ENCODE measurements around the gene EVX1.

The EVX1 gene

DNA sequence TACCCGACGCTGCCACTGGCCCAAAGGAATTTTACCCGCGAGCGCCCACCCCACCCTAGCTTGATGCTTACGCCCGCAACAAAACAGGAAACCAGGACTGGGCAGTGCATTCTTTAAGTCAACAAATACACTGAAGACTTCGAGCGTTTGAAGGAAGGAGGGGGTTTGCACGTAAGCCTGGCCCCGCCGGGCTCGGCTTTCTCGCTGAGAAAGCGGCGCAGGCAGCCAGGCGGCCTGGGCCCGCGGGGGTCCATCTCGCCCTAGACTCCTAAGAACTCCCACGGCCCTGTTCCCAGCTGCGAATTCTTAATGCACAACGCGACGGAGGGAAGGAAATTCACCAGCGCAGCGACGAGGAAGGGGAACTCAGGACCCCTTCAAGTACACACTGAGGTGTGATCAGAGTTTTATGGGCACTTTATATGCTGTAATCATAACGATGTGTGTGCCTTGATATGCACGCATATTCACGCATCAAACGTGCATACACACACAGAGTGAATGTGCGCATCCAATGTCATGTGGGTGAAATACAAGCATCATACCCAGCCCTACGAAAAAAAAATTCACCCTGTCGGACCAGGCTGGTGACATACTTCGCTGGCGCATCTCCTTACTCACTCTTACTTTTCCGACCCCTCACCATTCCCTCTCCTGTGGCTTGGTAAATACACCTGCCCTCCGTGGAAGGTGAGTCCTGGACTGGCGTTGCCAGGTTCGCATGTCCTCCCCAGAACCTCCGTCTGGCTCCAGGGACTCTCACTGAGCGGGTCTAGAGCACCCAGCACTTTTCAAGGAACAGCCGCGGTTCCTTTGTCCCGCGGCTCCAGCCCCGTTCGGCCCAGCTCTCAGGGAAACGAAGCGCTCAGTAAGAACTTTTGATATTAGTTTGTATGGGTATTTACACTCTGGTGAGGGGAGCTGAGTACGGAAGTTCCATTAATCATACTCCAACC is 37.0 kb upstream of the EVX1 start:
- FAIRE-seq, result no peak

DNA sequence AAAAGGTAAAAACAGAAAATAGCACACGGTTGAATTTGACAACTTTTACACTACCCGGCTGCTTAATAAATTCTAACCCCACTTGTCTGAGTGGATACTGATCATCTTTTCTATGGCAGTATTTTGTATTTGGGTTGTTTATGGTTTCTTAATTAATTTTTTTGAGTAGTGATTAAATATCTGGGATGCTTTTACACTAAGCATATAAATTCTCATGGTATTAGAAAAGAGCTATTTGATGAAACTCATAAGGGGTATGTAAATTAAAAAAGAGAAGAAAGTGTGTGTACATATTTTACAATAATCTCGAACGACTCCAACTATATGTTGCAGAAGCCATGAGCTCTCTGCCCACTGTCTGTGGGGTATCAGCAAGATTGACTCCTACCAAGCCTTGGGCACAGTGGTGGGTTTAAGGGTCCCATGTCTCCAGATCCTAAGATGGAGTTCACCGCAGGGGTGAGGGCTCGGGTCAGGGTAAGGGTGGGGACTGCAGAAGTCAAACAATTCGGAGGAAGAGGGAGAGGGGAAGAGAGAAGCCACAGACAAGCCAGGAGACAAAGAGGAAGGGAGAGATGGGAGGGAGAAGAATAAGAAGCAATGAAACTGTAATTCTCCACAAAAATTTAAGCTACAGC is 35.1 kb upstream of the EVX1 start:
- FAIRE-seq, result no peak

DNA sequence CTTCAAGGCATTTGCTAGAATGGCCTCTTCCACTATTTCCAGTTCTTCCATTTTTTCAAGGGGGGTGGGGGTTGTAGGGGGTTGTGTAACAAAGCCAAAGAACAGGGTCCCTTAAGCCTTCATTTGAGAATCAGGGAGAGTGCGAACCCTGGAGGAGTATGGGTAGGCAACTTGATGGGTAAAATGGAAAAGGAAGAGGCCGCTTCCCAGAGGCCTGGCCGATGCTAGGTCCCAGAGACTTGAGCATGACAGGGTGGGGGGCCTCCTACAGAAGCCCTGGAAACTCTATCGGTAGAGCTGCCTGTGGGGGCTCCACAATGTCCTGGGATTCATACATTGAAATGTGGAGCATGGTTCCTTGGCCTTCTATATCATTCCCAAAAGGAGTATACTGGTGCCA is 33.6 kb upstream of the EVX1 start:
- FAIRE-seq, result no peak

DNA sequence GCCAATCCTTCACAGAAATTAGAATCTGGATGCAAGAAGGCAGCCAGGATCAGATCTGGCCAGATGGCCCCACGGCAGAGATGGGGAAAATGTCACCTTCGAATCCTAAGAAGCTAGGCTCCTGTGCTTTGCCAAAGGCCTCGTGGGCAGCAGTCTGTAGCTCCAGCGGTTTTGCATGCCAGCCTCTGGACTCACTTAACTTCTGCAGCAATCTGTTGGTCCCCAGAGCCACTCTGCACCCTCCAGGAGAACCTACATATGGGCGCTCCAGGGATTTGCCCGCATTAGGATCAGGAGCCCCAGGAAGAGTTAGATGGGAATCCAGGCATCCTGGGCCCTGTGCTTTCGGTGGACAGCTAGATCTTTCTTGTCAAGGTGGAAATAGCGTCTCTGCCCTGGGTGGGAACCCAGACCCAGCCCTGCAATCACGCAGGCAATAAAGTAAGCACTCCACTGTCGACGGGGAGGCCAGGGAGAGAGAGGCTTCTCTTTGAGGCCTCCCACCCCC is 32.6 kb upstream of the EVX1 start:
- no peak for FAIRE-seq

DNA sequence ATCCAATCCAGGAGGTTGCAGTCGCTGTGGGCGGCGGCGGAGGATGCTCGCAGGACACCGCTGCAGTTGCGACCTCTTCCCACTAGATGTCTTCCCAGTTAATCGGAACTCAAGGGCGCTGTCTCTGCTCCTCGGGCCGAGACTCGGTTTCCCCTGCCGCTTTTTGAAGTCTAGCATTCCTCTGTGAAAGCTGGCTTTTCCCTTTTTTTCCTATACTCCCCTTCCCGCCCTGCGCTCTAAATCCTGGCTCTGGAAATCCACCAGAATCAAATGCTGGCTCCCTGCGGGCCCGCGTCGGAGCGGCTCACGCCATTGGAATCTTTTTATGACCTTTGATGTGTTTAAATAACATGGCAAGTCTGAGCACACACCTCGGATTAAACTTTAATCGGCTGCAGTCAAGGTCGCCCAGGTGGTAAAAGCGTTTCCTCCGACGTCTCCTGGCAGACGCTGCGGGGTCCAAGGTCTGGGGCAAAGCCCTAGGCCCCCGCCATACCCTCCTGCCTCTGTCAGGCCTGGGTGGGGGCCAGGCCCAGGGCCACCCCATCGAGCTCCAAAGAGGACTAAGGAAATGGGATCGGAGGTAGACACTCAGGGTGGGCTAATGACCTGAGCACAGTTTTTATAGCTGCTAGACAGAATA is 32.0 kb upstream of the EVX1 start:
- no peak for FAIRE-seq

DNA sequence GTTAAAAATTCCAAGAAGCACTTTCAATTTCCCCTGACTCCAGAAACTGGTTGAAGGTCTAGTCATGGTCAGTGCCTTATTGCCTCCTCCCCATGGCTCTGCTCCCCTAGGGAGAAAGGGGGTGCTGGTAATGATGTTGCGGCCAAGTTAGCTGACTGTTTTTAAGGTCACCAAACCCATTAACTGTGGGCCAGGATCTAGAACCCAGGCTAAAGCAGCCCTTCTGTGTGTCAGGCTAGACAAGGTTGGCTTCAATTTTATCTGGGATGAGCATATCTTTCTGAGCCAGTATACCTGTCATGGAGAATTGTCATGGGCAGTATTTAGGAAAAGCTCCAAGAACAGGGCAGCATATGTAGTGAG is 31.5 kb upstream of the EVX1 start:
- no peak for FAIRE-seq

DNA sequence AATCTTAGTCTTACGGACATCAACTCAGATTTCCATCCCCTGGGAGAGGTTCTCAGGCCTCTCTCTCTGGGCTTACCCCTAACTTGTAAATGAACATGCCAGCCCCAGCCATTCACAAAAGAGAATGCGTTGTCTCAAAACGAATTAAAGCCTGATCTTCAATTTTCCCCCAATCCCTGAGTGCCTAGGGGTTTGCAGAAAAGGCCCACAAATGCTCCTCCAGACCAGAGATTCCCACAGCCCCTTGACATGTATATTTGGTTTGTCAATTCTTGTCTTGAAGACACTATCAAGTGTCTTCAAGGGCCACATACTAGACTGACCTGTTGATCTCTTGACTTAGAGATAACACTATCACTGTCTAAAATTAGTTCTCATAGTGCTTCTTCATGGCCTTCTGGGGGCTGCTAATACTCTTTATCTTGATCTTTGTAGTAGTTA is 30.8 kb upstream of the EVX1 start:
- no peak for FAIRE-seq

DNA sequence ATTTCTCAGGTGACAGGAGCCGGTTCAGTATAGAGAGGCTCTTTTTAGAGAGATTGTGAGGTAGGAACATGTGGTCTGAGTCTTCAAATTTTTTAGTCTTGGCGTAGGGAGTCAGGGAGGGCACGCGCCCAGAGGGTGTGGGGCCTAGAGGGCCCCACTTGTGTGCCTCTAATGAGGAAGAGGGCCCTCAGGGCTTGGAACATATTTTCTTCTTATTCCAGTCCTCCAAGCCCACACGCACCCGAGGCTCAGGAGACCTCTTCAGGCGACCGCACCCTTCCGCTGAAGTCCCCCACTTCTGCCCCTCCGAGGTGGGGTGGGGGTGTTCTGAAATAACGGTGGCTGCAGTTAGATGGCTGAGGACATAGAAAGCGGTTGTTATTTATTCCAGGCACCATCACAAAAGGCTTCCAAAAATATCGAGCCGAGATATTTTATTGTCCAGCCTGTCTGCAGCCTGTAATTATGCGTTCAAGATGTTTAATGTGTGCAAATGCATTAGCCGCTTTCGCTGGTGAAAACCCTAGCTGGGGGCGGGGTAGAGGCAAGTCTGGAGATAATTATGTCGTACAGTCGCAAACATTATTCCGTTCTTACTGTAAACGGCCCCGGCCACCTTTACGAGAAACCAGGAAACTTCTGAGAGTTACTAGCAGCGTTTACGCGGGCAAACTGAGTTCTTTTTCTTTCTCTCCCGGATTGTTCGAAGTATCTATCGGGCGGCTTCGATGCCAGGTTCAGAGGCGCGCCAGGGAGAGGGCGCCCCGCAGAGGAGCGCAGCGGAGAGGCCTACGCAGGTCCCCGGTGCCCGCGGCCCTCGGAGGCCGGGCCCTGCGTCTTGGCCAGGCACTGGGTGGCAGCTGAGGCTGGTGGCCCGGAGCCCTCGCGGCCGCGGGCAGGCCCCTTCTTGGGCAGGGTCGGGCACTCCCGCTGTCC is 29.8 kb upstream of the EVX1 start:
- FAIRE-seq, result no peak

DNA sequence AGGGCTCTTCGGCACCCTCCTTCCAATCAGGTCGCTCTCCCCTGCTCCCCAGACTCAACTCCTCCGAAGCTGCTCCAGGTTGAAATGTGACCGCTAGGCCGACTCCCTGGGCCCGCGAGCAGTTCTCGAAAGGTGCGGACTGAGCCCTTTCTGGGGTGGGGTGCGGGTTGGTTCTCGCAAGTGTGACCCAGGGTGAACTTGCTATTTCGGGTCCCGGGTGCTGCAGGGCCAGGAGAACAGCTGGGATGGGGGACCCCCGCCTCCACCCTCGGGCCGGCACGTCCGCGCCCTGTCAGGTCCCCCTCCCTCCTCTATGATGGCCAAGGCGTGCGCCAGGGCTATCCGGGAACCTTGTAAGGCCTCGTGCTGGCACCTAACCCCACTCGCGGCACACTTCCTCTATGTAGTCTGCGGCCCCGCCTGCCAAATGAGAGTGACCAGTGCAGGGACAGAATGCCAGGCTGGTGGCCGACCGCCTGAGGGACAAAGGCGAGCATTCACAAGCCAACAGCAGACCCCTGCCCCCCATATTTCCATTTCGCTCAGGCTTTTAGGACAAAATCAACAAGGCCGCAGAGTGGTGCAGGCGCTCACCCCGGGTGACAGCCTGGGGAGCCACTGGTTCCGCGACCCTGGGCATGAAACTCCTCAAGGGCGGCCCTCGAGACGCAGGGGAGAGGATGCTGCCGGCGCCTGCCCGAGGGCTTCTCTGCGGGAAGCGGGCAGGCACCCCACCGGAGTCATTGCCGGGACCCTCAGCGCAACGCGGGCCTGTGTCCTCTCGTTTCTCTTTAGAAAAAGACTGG is 29.0 kb upstream of the EVX1 start:
- FAIRE-seq, result no peak

DNA sequence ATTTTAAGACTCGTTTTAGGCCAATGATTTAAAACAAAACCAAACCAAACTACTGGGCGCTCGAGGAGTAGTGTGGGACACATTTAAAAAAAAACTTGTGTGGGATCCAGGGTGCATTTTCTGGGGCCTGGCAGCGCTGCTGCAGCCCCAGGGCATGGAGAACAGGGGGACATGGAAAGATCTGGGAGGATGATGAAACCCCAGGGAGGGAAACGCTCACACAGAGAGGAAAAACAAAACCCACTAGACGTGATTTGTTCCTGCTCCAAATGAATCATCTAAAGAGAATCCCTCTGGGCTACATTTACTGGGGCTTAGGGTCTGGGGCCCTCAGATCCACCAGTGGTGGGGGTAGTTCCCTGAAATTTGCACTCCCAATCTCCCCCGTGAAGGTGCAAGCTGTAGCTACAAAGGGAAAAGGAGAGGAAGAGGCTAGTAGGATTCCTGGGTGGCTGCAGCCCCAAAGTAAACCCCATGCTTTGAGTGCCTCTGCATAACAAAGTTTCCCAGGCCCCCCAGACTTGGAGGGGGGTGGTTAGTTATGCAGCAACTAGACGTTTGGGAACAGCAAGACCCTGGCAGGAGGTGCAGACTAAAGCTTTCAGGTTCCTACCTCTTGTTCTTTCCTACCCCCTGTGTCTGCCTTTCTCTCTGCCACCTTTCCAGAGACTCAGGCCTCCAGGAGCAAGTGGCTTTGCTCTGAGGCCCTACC is 28.2 kb upstream of the EVX1 start:
- no peak for FAIRE-seq

DNA sequence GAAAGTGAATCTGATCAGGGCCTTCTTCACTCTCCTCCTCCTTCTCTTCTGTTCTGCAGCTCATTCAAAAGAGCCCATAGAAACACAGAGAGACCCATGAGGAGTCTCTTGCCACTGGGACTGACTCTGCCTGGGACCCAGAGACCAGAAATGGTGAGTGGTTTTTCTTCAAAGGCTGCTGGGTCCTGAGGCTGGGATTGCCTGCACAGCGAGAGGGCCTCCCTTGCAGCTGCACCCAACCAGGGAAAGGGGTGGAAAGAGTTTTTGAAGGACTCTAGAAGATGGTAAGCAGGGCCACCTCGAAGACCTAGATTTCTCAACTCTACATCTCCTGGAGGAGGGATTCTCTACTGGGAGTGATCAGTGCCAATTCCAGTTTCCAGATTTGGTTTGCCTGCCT is 27.2 kb upstream of the EVX1 start:
- no peak for FAIRE-seq

DNA sequence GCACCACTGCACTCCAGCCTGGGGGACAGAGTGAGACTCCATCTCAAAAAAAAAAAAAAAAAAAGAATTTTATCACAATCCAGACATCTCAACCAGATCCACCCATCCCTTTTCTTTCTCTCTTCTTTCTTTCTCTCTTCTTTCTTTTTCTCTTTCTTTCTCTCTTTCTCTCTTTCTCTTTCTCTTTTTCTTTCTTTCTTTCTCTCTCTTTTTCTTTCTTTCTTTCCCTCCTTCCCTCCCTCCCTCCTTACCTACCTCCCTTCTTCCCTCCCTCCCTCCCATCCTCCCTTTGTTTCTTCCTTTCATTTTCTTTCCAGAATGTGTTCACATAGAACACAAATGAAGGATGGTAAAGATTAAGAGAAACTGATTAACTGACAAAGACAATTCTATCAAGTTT is 24.7 kb upstream of the EVX1 start:
- FAIRE-seq, result no peak

DNA sequence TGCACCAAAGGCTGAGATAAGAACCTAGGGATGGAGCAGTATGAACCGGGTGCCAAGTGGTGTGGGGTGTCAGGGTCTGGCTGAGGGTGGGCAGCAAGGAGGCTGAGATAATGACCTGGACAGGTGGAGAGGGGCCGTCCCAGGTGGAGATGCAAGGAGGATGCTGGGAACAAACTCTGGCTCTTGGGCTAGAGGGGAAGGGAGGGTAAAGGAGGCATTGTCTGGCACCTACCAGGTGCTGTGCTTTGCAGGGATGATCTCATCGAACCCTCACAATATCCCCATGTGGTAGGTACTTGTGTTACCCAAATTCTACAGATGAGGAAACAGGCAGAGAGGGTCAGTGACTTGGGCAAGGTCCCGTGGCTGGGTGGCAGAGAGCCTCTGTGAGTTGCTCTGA is 22.8 kb upstream of the EVX1 start:
- FAIRE-seq, result no peak

DNA sequence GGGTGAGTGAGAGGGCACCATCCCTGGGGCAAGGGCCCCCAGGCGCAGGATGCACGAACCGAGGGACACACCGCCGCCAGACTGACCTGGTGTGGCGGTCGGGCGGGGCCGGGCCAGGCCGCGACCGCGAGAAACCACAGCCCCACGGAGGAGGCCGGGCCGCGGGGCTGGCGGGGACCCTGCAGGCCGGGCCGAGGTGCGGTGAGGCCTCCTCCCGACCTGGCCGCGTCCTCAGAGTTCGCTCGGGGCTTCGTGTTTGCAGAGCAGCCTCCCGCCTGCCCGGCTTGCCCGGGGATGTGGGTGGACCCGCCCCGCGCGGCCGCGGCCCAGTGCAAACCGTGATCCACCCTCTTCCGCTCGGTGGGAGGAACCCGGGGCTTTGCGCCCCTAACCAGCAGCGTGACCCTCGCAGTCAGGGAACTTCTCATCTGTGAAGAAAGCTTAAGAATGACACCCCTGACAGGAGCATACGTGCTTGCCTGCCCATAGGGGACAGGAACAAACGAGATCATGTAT is 22.1 kb upstream of the EVX1 start:
- FAIRE-seq, result no peak

DNA sequence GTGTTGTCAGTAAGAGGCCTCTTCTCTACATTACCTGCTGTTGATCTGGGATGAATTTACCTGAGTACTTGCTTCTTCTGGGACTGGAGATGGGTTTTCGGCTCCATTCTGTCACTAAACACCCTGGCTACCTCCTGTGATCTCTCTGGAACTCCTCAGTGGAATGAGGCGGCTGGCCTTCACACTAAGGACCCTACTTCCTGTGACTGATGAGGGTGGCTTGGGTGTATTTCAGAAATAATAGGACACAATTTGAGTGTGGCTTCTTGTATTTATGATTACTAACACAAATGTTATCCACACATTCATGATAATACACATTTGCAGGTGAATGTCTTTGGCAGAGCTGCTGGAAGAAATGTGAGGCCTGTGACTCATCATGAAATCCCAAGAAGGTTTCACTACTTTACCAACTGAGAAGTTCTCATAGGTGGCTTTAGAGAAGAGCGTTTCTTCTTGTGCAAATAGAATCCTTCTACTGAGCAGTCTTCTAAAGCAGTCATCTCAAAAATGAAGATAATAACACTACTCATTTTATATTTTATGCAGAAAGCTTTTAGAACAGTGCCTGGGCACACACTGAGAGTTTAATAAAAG is 21.3 kb upstream of the EVX1 start:
- no peak for FAIRE-seq

DNA sequence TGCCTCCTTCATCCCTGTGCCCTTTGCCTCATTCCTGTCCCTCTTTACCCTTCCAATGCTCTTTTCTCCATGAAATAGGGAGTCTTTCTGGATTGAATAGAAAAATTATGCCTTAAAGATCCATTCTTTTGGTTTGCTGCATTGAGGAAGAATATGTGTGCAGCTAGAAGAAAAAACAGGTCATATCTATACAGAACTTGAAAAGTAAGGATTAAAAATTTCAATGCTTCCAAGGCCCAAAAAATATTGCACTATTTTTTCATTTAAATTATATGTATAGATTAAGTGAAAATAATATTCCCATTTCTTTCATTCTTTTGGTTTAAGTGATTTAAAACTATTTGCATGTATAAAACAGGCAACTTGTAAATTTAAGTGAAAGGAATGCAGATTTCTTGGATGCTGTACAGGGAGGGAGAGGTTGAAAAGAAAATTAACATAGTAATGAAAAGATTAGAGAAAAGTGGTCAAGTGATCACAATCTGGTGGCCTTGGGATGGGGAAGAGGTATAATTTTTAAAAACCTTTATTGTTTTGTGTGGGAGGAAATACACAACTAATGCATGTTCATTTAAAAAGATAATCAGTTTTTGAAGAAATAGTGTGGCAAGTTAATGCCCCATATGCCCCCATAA is 18.5 kb upstream of the EVX1 start:
- FAIRE-seq, result no peak

DNA sequence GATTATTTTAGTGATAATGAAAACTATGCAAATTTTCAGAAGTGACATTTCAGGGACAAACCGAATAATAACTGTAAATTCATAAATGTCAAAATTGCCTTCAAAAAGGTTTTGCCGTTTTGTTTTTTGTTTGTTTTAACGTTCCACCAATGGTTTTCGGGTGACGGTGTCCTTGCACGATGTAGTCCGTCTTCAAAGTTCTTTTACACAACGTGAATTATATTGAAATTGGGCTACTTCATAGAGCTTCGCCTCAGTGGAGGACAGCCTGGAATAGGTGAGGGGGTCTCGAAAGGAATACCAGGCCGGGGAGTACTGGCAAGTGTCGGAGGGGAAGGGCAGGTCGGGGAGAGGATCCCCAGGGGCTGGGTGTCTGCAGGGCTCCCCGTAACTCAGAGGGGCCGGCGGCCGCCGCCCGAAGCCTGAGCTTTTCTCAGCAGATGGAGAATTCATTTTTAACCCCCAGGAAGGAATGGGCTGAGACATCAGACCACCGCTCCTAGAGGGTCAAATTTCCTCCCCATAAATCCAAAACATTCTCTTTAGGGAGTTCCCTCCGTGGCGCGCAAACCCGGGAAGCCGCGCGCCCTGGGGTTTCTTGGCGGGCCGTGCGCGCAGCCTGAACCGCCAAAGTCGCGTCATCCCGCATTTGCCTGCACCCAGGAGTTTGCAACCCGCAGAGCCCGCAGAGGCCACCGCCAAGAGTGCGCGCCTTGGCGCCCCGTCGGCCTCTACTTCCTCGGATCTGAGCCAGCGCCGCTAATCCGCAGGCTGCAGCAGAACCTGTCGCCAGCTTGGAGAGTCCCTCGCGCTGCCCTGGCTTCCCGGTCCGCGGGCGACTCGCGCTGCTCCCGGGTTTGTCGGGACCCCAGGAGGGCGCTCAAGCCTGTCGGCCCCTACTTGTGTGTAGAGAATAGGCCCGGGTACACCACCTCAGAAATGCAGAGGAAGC is 17.3 kb upstream of the EVX1 start:
- FAIRE-seq, result no peak

DNA sequence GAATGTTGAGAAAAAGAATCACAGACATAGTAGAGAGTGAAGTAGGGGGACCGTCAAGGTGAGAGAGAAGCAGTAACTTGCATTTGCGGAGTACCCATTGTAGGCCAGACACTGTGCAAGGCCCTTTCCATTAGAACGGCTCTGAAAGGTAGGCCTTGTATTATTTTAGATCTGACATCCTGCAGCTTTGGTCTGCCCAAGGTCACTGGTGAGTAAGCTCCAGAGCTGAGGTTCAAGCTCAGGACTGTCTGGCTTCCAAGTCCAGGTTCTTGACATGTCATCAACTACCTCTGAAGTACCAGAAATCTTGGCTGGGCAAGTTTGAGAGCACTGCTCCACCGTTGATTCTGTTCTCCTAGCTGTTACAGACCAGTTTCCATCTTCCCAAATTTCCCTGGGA is 13.2 kb upstream of the EVX1 start:
- no peak for FAIRE-seq
